ENCODE results near the gene GRAMD1B.

GRAMD1B gene

GRCh38 chr11:123483058-123483457 lies 53.0 kb downstream of the GRAMD1B start:
- Histone ChIP-seq H3K4me3 (no peak overlapping the region), H3K27ac (no peak overlapping the region)
- no peak for DNase-seq (ENCODE audit: low spot score)
- no peak for TF ChIP-seq CTCF (IDR thresholded peaks at IDR 0.05)

DNA sequence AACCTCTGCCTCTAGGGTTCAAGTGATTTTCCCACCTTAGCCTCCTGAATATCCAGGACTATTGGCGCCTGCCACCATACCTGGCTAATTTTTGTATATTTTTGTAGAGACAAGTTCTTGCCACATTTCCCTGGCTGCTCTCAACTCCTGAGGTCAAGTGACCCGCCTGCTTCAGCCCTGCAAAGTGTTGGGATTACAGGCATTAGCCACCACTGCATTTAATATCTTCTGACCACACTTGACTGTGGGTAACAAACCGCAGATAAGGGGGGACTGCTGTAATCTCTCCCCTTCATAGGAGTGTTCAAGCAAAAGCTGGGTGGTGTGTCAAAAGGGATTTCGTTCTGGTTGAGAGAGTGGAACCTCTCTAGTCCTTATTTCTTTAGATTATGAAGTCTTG lies 53.4 kb downstream of the GRAMD1B start:
- no peak for DNase-seq (ENCODE audit: low spot score)
- Histone ChIP-seq H3K27ac (no peak overlapping the region), H3K4me3 (no peak overlapping the region)
- TF ChIP-seq CTCF (IDR thresholded peaks at IDR 0.05), result no peak

DNA sequence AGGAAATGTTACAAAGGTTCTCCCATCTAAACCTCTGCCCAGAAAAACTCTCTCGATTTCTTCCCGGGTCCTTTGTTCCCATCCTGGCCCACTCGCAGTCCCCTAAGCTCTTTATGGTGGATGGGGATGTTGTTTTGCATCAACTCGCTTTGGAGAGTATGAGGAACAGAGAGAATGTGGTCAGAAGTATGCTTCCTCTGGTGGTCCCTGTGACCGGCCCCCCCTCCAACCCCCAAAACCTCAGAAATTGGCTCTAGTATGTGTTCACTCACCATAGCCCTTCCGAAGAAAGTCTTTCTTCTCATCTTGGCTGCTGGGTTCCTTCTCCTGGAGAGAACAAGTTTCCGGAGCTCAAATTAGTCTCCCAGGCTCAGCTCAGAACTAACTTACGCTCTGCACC lies 54.4 kb downstream of the GRAMD1B start:
- H3K27ac ChIP-seq, result no peak overlapping the region
- no peak for TF ChIP-seq CTCF (IDR thresholded peaks at IDR 0.05)
- DNase-seq (ENCODE audit: low spot score), result no peak

GRCh38 chr11:123487157-123487744 lies 57.2 kb downstream of the GRAMD1B start:
- no peak for TF ChIP-seq CTCF (IDR thresholded peaks at IDR 0.05)
- DNase-seq (ENCODE audit: low spot score), result no peak
- no peak overlapping the region for H3K27ac ChIP-seq
- H3K4me3 ChIP-seq, result no peak overlapping the region

More for the DNA sequence above, 54.4 kb downstream of the GRAMD1B start:
- no peak overlapping the region for H3K4me3 ChIP-seq

DNA sequence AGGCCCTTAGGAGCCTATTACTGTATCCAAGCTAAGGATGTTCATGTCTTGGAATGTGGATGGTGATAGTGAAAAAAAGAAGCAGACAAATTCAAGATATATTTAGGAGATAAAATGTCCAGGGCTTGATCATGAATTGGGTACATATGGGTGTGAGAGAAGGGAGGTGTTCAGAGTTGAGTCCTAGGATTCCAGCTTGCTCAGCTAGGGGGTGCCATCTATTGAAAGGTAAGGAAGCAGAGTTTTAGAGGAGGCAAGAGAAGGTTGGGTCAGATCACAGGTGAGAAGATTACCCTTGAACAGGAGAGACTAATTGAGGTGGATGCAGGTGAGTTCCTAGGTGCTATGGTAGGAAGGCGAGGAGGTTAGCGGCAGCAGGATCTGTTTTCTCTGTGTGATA lies 60.5 kb downstream of the GRAMD1B start:
- no peak overlapping the region for H3K4me3 ChIP-seq
- H3K27ac ChIP-seq, result no peak overlapping the region
- DNase-seq (ENCODE audit: low spot score), result no peak
- no peak for TF ChIP-seq CTCF (IDR thresholded peaks at IDR 0.05)

GRCh38 chr11:123491241-123491640 lies 61.2 kb downstream of the GRAMD1B start:
- no peak overlapping the region for H3K4me3 ChIP-seq
- no peak for TF ChIP-seq CTCF (IDR thresholded peaks at IDR 0.05)
- DNase-seq (ENCODE audit: low spot score), result no peak
- no peak overlapping the region for H3K27ac ChIP-seq

DNA sequence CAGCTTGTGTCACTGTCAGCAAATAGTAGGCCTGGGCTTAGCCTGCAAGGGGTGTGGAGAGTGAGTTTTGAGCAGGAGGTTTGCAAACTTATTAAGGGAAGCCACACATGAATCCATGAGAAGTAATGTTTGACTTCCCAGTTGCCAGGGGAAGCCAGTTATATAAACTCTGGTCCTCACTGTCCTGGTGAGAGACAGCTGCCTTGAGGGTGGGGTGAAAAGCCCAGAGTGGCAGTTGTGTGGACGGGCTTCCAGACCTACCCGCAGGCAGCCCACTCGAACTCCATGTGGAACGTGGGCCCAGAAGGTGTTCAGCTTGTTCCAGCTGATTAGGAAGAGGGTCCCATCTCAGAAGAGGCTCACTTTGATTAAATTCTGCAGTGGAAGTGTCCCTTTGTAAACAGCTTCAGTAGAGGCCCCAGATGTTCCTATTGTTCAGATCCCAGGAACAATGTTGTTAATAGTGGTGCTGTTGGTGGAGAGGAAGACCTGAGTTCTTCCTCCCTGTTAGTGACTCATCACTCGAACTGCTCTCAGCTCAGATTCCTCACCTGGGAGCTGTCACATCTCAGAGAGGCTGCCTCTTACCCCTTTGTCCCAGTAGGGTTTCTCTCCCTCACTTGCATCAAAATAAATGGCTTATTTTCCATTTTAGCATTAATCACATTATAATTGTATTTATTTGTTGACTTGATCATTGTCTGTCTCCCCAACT lies 63.4 kb downstream of the GRAMD1B start:
- TF ChIP-seq CTCF (IDR thresholded peaks at IDR 0.05), result no peak
- H3K4me3 ChIP-seq, result no peak overlapping the region
- H3K27ac ChIP-seq, result no peak overlapping the region
- no peak for DNase-seq (ENCODE audit: low spot score)

Data from coronary artery (tissue), 2 donors.